Panc1 (cell line): ENCODE results near the gene ITGB8.

ENCODE experiments used
- POLR2AphosphoS5 ChIP-seq: IDR thresholded peaks from 2 replicates; pipeline ENCODE4 v1.6.1; 2012; ENCODE audit warnings: mild to moderate bottlenecking, low read depth, low read length, moderate library complexity
- TF ChIP-seq, protein P1 (sequence below): fragments of 450-650 bp; IDR thresholded peaks from 2 replicates; pipeline ENCODE4 v1.5.1; 2017; ENCODE audit warnings: mild to moderate bottlenecking

GRCh38 chr7:20296444-20296843 is 34.3 kb upstream of the ITGB8 start:
- no peak for TF ChIP-seq POLR2AphosphoS5
- TF ChIP-seq, protein P1, sequence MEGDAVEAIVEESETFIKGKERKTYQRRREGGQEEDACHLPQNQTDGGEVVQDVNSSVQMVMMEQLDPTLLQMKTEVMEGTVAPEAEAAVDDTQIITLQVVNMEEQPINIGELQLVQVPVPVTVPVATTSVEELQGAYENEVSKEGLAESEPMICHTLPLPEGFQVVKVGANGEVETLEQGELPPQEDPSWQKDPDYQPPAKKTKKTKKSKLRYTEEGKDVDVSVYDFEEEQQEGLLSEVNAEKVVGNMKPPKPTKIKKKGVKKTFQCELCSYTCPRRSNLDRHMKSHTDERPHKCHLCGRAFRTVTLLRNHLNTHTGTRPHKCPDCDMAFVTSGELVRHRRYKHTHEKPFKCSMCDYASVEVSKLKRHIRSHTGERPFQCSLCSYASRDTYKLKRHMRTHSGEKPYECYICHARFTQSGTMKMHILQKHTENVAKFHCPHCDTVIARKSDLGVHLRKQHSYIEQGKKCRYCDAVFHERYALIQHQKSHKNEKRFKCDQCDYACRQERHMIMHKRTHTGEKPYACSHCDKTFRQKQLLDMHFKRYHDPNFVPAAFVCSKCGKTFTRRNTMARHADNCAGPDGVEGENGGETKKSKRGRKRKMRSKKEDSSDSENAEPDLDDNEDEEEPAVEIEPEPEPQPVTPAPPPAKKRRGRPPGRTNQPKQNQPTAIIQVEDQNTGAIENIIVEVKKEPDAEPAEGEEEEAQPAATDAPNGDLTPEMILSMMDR, result no peak
